Measurements from ENCODE around the gene RBM44.

DNA sequence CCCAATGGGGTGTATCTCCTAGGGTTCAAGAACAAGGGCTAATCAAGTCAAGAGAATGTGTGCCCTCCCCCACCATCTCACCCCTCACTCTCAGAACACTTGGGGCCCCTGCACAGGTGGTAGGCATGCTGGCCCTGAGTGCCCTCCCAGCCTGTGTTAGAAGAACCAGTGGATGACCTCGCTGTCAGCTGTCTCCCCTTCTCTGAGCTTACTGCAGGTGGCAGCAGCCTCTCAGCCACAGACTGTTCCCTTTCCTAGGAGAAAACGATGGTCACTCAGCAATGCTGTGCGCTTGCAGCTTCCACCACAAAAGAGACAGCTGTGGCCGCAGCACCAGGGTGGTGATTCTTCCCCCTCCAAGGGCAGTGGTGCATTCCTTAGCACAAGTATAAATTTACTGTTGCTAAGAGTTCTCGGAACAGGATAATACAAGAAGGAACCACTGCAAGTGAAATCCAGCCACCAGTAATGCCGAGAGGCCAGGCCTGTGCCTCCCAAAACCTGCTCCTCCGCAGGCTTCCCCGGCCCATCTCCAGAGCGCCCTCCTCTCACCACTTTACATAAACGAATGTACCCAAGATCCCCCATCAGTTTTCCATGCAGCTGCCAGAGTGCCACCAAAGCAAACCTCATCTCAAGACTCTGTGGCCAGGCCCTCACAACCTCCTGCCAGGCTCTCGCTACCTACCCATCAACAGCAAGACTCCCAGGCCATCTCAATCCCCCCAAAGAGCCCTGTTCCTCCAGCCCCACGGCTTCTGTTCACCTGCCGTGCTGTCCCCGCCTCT, 59.9 kb downstream of the RBM44 start:
- TF ChIP-seq, protein P1, sequence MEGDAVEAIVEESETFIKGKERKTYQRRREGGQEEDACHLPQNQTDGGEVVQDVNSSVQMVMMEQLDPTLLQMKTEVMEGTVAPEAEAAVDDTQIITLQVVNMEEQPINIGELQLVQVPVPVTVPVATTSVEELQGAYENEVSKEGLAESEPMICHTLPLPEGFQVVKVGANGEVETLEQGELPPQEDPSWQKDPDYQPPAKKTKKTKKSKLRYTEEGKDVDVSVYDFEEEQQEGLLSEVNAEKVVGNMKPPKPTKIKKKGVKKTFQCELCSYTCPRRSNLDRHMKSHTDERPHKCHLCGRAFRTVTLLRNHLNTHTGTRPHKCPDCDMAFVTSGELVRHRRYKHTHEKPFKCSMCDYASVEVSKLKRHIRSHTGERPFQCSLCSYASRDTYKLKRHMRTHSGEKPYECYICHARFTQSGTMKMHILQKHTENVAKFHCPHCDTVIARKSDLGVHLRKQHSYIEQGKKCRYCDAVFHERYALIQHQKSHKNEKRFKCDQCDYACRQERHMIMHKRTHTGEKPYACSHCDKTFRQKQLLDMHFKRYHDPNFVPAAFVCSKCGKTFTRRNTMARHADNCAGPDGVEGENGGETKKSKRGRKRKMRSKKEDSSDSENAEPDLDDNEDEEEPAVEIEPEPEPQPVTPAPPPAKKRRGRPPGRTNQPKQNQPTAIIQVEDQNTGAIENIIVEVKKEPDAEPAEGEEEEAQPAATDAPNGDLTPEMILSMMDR (IDR thresholded peaks at IDR 0.05), result peak in 5 of 6 experiments; percentile 63 to 77 (median 68)
- TF ChIP-seq POLR2A (IDR thresholded peaks at IDR 0.05), result no peak
